SK-N-SH treated with all-trans-retinoic acid at 6 μM for 48 hours (cell line): ENCODE measurements around the gene ACTN4.

Experiments used
- ARNTL ChIP-seq: fragments of 450-650 bp; formaldehyde crosslinking; IDR thresholded peaks from 2 replicates; pipeline ENCODE4 v1.5.0; 2020; ENCODE audit warnings: low read depth, mild to moderate bottlenecking, moderate library complexity, borderline replicate concordance
- CREB5 ChIP-seq: fragments of 250-450 bp; sonication (Bioruptor Pico); IDR thresholded peaks from 2 replicates; pipeline ENCODE4 v1.5.1; 2020; ENCODE audit warnings: low read depth, mild to moderate bottlenecking, moderate library complexity
- GLIS3 ChIP-seq: fragments of 250-450 bp; sonication (Bioruptor Pico); IDR thresholded peaks from 2 replicates; pipeline ENCODE4 v1.5.0; 2020; ENCODE audit warnings: mild to moderate bottlenecking, moderate library complexity
- ISL1 ChIP-seq: fragments of 250-450 bp; sonication (Bioruptor Pico); IDR thresholded peaks from 2 replicates; pipeline ENCODE4 v2.1.2; 2022; ENCODE audit warnings: mild to moderate bottlenecking, moderate library complexity
- OSR1 ChIP-seq: fragments of 250-450 bp; sonication (Bioruptor Pico); IDR thresholded peaks from 2 replicates; pipeline ENCODE4 v1.8.0; 2022; ENCODE audit warnings: moderate library complexity, mild to moderate bottlenecking, inconsistent platforms
- PATZ1 ChIP-seq: fragments of 250-450 bp; sonication (Bioruptor Pico); IDR thresholded peaks from 2 replicates; pipeline ENCODE4 v1.8.0; 2020; ENCODE audit warnings: mild to moderate bottlenecking, moderate library complexity, borderline replicate concordance
- TCF4 ChIP-seq: fragments of 250-450 bp; sonication (Bioruptor Pico); IDR thresholded peaks from 2 replicates; pipeline ENCODE4 v1.8.0; 2021; ENCODE audit warnings: mild to moderate bottlenecking, moderate library complexity, borderline replicate concordance
- ZC3H10 ChIP-seq: fragments of 250-450 bp; sonication (Bioruptor Pico); IDR thresholded peaks from 2 replicates; pipeline ENCODE4 v1.5.1; 2021; ENCODE audit warnings: mild to moderate bottlenecking, moderate library complexity
- ZFP3 ChIP-seq: fragments of 250-450 bp; sonication (Bioruptor Pico); IDR thresholded peaks from 2 replicates; pipeline ENCODE4 v1.5.0; 2020; ENCODE audit warnings: mild to moderate bottlenecking, moderate library complexity
- ZFP30 ChIP-seq: fragments of 450-650 bp; formaldehyde crosslinking; IDR thresholded peaks from 2 replicates; pipeline ENCODE4 v1.5.0; 2022; ENCODE audit warnings: mild to moderate bottlenecking, moderate library complexity
- TF ChIP-seq, protein P1 (sequence below): fragments of 250-450 bp; sonication (Bioruptor Pico); IDR thresholded peaks from 2 replicates; pipeline ENCODE4 v1.5.0; 2020; ENCODE audit warnings: mild to moderate bottlenecking, moderate library complexity

- no peak for TF ChIP-seq ZC3H10 (CRISPR knock-in tag)
- TF ChIP-seq ARNTL (CRISPR knock-in tag) = no peak
- TF ChIP-seq ZFP30 (CRISPR knock-in tag) = no peak
- TF ChIP-seq, protein P1, sequence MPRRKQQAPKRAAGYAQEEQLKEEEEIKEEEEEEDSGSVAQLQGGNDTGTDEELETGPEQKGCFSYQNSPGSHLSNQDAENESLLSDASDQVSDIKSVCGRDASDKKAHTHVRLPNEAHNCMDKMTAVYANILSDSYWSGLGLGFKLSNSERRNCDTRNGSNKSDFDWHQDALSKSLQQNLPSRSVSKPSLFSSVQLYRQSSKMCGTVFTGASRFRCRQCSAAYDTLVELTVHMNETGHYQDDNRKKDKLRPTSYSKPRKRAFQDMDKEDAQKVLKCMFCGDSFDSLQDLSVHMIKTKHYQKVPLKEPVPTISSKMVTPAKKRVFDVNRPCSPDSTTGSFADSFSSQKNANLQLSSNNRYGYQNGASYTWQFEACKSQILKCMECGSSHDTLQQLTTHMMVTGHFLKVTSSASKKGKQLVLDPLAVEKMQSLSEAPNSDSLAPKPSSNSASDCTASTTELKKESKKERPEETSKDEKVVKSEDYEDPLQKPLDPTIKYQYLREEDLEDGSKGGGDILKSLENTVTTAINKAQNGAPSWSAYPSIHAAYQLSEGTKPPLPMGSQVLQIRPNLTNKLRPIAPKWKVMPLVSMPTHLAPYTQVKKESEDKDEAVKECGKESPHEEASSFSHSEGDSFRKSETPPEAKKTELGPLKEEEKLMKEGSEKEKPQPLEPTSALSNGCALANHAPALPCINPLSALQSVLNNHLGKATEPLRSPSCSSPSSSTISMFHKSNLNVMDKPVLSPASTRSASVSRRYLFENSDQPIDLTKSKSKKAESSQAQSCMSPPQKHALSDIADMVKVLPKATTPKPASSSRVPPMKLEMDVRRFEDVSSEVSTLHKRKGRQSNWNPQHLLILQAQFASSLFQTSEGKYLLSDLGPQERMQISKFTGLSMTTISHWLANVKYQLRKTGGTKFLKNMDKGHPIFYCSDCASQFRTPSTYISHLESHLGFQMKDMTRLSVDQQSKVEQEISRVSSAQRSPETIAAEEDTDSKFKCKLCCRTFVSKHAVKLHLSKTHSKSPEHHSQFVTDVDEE (CRISPR knock-in tag) = no peak
- TF ChIP-seq ZFP3 (CRISPR knock-in tag) = no peak
- no peak for TF ChIP-seq OSR1
- no peak for TF ChIP-seq TCF4 (CRISPR knock-in tag)
- TF ChIP-seq CREB5 (CRISPR knock-in tag) = no peak
- TF ChIP-seq PATZ1 (CRISPR knock-in tag) = no peak
- TF ChIP-seq ISL1 (CRISPR knock-in tag) = no peak
- TF ChIP-seq GLIS3 (CRISPR knock-in tag) = no peak
Observed at GRCh38 chr19:38731654-38732301, 84.3 kb downstream of the ACTN4 start.
